K562 (cell line): ENCODE results near the gene VPS26A. TPM values are rescaled to one million over a fixed set of nuclear protein-coding genes. Genes with fewer than 3 reads are reported as not detected.
A peak's percentile ranks its signal among the peaks of the same experiment; 100 is the strongest.

Experiments
- CHD2 ChIP-seq: IDR thresholded peaks from 2 replicates; pipeline ENCODE4 v1.6.1; 2011; ENCODE audit warnings: low read depth, low read length
- EP300 ChIP-seq: IDR thresholded peaks from 2 replicates; pipeline ENCODE4 v1.6.1; 2012; ENCODE audit warnings: low read length, improper control_type of control experiment
- EP400 ChIP-seq: fragments of 450-650 bp; IDR thresholded peaks from 2 replicates; pipeline ENCODE4 v1.6.1; 2017; ENCODE audit warnings: antibody characterized with exemption, mild to moderate bottlenecking, moderate library complexity
- MAFG ChIP-seq: fragments of 450-650 bp; conservative IDR thresholded peaks from 2 replicates; pipeline ENCODE4 v1.6.1; 2016; ENCODE audit warnings: missing genetic modification characterization, missing compliant biosample characterization
- MTA3 ChIP-seq: fragments of 450-650 bp; formaldehyde crosslinking; IDR thresholded peaks from 2 replicates; pipeline ENCODE4 v1.6.1; 2017; ENCODE audit warnings: mild to moderate bottlenecking, borderline replicate concordance
- TOE1 ChIP-seq, 2 experiments: fragments of 450-650 bp in 1 of 2; sonication (generic) in 1 of 2; formaldehyde crosslinking in 1 of 2; IDR thresholded peaks; 2 replicates each; pipeline versions ENCODE4 v1.7.1 to v1.8.0; 2016 to 2022; ENCODE audit warnings: borderline replicate concordance in 2 of 2, mild to moderate bottlenecking in 2 of 2, antibody characterized with exemption in 1 of 2, inconsistent platforms in 1 of 2, low read depth in 1 of 2, missing genetic modification reagents in 1 of 2, moderate library complexity in 1 of 2
- ZNF280B ChIP-seq: fragments of 250-450 bp; sonication (Bioruptor Pico); IDR thresholded peaks from 2 replicates; pipeline ENCODE4 v1.5.1; 2021; ENCODE audit warnings: mild to moderate bottlenecking
- ZNF407 ChIP-seq: fragments of 450-650 bp; IDR thresholded peaks from 2 replicates; pipeline ENCODE4 v1.6.1; 2016; ENCODE audit warnings: low read depth
- ZNF644 ChIP-seq: fragments of 200-800 bp; sonication (Bioruptor generic); IDR thresholded peaks from 2 replicates; pipeline ENCODE4 v1.6.1; 2016; ENCODE audit warnings: low read depth, missing genetic modification characterization, missing compliant biosample characterization
- ZNF695 ChIP-seq: fragments of 450-650 bp; formaldehyde crosslinking; IDR thresholded peaks from 2 replicates; pipeline ENCODE4 v1.4.0; 2020; ENCODE audit warnings: mild to moderate bottlenecking, moderate library complexity
- polyA plus RNA-seq, 8 experiments: library from polyadenylated mRNA; depleted of rRNA in 4 of 8; stranded (reverse) in 5 of 8; unstranded in 3 of 8; fragments of >200 nt; fragmentation: Nextera tagmentation in 2 of 8; fragmentation: Illumina TruSeq in 1 of 8; extraction: Ambion mirVana in 2 of 8; extraction: Trizol in 1 of 8; gene quantifications; 2 replicates each; pipeline versions ENCODE4 v1.2.1 to v1.2.3, GENCODE V29; 2011 to 2014; ENCODE audit warnings: inconsistent platforms in 1 of 8, missing spikeins in 1 of 8
- total RNA-seq, 7 experiments: library from RNA; depleted of rRNA in 6 of 7; stranded (reverse); fragments of >200 nt in 6 of 7; fragmentation: Illumina TruSeq in 2 of 7; extraction: Trizol in 2 of 7; gene quantifications; 2 replicates each; pipeline versions ENCODE4 v1.2.1 to v1.2.3, GENCODE V29; 2011 to 2021; ENCODE audit warnings: low replicate concordance in 1 of 7
- TF ChIP-seq, protein P1 (sequence below): sonication (generic); formaldehyde crosslinking; IDR thresholded peaks from 2 replicates; pipeline ENCODE4 v1.8.0; 2022; ENCODE audit warnings: mild to moderate bottlenecking, missing genetic modification reagents

Gene VPS26A
- total and polyA plus RNA-seq, 9 of the 15 experiments (the other 6 are each of a cell fraction or from before 2014, with no cell fraction given) = 47.1 to 137 (median 69.3) TPM

DNA sequence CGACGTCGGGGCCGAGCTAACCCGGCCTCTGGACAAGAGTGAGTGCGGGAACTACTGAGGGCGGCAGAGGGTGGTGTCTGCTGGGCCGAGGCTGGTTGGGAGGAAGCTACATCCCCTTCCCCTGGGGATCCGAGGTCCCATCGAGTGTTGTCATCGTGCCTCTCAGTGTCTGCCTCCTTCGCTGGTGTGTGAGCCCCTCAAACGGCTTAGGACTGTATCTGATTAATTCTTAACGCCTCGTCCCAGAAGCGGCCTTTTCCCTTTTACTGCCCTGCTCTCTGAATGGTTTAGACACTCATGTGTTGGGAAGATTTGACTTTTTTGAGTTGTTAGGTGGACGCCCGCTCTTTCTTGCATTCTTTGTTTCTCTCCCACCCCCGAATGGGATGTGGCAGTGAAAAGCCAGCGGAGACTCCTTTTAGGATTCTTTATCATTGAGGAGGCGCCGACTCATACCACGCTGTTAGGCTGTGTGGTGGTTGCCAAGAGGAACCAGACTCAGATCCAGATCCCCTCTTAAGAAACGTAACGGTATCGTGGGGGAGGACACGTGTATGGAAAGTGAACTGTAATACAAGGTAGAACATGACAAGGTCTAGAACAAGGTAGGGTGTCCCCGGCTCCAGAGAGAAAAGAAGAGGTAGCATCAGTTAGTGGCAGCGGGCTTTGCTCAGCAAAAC lies 56.7 kb downstream of the VPS26A start (continued):
- TF ChIP-seq ZNF644 (no peak), TOE1 (IDR thresholded peaks at IDR 0.05; ENCODE audit: borderline replicate concordance) (no peak), TOE1 (CRISPR knock-in tag; IDR thresholded peaks at IDR 0.05; ENCODE audit: borderline replicate concordance, low read depth) (0 out of 2 replicates have a peak, but pooled peaks have one; percentile 67), MTA3 (no peak), MAFG (no peak), ZNF280B (CRISPR knock-in tag) (no peak), EP300 (no peak), ZNF695 (CRISPR knock-in tag) (no peak), EP400 (no peak), ZNF407 (no peak), CHD2 (no peak)
- TF ChIP-seq, protein P1, sequence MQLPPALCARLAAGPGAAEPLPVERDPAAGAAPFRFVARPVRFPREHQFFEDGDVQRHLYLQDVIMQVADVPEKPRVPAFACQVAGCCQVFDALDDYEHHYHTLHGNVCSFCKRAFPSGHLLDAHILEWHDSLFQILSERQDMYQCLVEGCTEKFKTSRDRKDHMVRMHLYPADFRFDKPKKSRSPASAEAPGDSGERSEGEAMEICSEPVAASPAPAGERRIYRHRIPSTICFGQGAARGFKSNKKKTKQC (CRISPR knock-in tag) = peak; percentile 59; the same call in 1 of the 2 replicates
